Measurements from ENCODE around the gene SH3TC1. TPM values are rescaled to one million over a fixed set of nuclear protein-coding genes. Genes with fewer than 3 reads are reported as not detected.

Gene SH3TC1
- total RNA-seq, 4 donors from 2014 or later = 15.0 to 78.6 (median 41.4) TPM

DNA sequence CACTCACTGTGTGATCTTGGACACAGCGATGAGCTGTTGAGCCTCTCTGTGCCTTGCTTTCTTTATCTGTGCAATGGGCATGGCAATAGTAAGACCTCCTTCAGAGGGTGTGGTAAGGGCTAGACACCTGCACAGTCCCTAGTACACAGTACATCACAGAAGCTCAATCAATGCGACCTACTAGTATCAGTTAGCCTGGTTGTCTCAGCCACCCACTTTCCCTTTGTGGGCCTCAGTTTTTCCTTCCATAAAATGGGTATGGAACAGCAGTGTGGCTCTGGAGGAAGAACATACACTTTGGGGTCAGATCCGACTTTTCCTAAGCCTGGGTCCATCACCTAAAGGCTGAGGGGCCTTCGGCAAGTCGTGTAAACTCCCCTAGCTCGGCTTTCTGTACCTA, 67.0 kb downstream of the SH3TC1 start:
- Histone ChIP-seq H3K27me3 (peaks cover 28% of the 10 kb centered on the region), H3K4me3 (no peak overlapping the region), H3K9me3 (no peaks in the 10 kb centered on the region), H3K36me3 (no peaks in the 10 kb centered on the region), H3K27ac (no peak overlapping the region), H3K4me1 (peaks cover 4 to 20% (median 10%) of the 10 kb centered on the region in 4 donors)
- TF ChIP-seq POLR2A (IDR thresholded peaks at IDR 0.05) (no peak), POLR2AphosphoS5 (IDR thresholded peaks at IDR 0.05) (no peak), EP300 (IDR thresholded peaks at IDR 0.05; ENCODE audit: low read depth) (no peak)
- intact Hi-C loops (cut with DNase I; ENCODE audit: low total_unique reads) = no loop called here
- no peak for DNase-seq
- in situ Hi-C loops (cut with MboI; ENCODE audit: low pct_ligation_motif_present in 1 of 4, low pct_unique_long_range_greater_than_20kb in 1 of 4, low sequenced_read_pairs in 3 of 4) = no loop called here
- WGBS, 2 donors (ENCODE audit: low coverage in 1 of 2) = 82% methylated on average over 6 of the region's 6 CpGs; no CpG with 5 or more reads in 1 of the 2 donors

DNA sequence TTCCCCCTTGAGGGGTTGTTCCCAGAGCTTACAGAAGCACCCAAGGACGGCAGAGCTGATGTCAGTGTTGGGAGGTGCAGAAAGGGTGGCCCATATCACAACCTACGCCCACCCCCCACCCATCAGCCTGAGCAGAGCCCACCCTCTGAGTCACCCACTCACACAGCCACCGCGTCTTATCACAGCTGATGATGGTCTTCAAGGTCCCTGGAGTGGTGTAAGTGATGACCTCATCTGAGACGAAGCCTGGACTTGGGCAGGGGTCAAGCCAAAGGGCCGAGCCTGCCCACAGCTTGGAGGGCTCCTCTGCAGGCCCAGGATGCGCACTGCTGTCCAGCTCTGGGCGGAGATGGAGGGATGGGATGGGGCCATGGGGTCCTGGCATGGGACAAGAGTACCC, 67.4 kb downstream of the SH3TC1 start:
- peaks cover 3 to 20% (median 10%) of the 10 kb centered on the region in 4 donors for H3K4me1 ChIP-seq
- peaks cover 28% of the 10 kb centered on the region for H3K27me3 ChIP-seq
- H3K36me3 ChIP-seq = no peaks in the 10 kb centered on the region
- TF ChIP-seq POLR2A (IDR thresholded peaks at IDR 0.05) = no peak
- H3K27ac ChIP-seq = no peak overlapping the region
- H3K4me3 ChIP-seq = no peak overlapping the region
- WGBS, 2 donors (ENCODE audit: low coverage in 1 of 2) = 78% methylated on average over 8 of the region's 8 CpGs; no CpG with 5 or more reads in 1 of the 2 donors
- intact Hi-C loops (cut with DNase I; ENCODE audit: low total_unique reads) = no loop called here
- in situ Hi-C loops (cut with MboI; ENCODE audit: low pct_ligation_motif_present in 1 of 4, low pct_unique_long_range_greater_than_20kb in 1 of 4, low sequenced_read_pairs in 3 of 4) = no loop called here
- DNase-seq = no peak
- no peaks in the 10 kb centered on the region for H3K9me3 ChIP-seq

DNA sequence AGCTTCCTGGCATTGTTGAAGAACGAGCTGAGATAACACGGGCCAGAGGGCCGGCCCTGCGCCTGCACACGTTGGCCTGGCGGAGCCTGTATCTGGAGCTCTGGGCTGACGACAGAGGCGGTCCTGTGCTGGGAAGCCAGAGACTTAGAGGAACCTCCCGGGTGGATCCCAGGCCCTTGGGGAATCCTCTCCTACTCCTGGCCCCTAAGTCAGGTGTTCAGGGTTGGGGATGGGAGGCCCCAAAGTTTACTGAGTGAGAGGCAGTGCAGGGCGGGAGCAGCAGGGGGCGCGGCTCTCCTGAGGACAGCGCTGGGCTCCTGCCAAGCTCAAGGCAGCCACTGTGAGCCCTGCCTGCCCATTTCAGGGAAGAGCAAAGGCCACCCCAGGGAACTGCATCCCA, 68.0 kb downstream of the SH3TC1 start:
- intact Hi-C loops (cut with DNase I; ENCODE audit: low total_unique reads) = no loop called here

DNA sequence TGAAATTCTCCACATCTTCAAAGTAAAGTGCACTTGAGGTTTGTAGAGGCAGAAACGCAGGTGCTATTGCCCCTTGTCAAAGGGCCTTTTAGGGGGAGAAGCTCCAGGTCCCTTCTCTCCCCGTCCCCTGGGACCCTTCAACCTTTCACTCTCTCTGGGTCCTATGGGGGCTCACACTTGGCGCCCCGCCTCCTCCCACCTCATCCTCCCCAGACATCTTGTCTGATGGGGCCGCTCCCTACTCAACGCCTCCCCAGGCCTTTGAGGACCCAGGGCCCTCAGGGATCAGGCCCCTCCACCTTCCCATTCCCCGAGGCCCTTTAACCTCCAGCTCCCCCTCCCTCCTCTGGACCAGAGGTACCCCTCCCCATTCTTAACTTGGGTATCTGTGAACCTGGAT, 69.1 kb downstream of the SH3TC1 start:
- Histone ChIP-seq H3K4me1 (peaks cover 3 to 23% (median 15%) of the 10 kb centered on the region in 4 donors), H3K36me3 (no peaks in the 10 kb centered on the region), H3K9me3 (no peaks in the 10 kb centered on the region), H3K27ac (no peak overlapping the region), H3K27me3 (peaks cover 28% of the 10 kb centered on the region), H3K4me3 (no peak overlapping the region)
- no peak for DNase-seq
- TF ChIP-seq POLR2AphosphoS5 (IDR thresholded peaks at IDR 0.05) (no peak), EP300 (IDR thresholded peaks at IDR 0.05; ENCODE audit: low read depth) (no peak), POLR2A (IDR thresholded peaks at IDR 0.05) (no peak)
- TF ChIP-seq, protein P1, sequence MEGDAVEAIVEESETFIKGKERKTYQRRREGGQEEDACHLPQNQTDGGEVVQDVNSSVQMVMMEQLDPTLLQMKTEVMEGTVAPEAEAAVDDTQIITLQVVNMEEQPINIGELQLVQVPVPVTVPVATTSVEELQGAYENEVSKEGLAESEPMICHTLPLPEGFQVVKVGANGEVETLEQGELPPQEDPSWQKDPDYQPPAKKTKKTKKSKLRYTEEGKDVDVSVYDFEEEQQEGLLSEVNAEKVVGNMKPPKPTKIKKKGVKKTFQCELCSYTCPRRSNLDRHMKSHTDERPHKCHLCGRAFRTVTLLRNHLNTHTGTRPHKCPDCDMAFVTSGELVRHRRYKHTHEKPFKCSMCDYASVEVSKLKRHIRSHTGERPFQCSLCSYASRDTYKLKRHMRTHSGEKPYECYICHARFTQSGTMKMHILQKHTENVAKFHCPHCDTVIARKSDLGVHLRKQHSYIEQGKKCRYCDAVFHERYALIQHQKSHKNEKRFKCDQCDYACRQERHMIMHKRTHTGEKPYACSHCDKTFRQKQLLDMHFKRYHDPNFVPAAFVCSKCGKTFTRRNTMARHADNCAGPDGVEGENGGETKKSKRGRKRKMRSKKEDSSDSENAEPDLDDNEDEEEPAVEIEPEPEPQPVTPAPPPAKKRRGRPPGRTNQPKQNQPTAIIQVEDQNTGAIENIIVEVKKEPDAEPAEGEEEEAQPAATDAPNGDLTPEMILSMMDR (IDR thresholded peaks at IDR 0.05) = no peak
- intact Hi-C loops (cut with DNase I; ENCODE audit: low total_unique reads) = no loop called here
- in situ Hi-C loops (cut with MboI; ENCODE audit: low pct_ligation_motif_present in 1 of 4, low pct_unique_long_range_greater_than_20kb in 1 of 4, low sequenced_read_pairs in 3 of 4) = no loop called here
- WGBS, 2 donors (ENCODE audit: low coverage in 1 of 2) = 89 to 93% methylated on average over 3 to 7 of the region's 7 CpGs

More for the DNA sequence above, 68.0 kb downstream of the SH3TC1 start:
- in situ Hi-C loops (cut with MboI; ENCODE audit: low pct_ligation_motif_present in 1 of 4, low pct_unique_long_range_greater_than_20kb in 1 of 4, low sequenced_read_pairs in 3 of 4) = no loop called here
- Histone ChIP-seq H3K4me1 (peaks cover 3 to 20% (median 10%) of the 10 kb centered on the region in 4 donors), H3K4me3 (no peak overlapping the region), H3K9me3 (no peaks in the 10 kb centered on the region), H3K27ac (peak overlapping the region in 1 of 4 donors; percentile 23), H3K36me3 (no peaks in the 10 kb centered on the region), H3K27me3 (peaks cover 28% of the 10 kb centered on the region)
- peak; percentile 67 for DNase-seq
- WGBS, 2 donors (ENCODE audit: low coverage in 1 of 2) = 32% methylated on average over 13 of the region's 13 CpGs; no CpG with 5 or more reads in 1 of the 2 donors
- TF ChIP-seq, protein P1 (IDR thresholded peaks at IDR 0.05) = peak; percentile 60 to 68 (median 64)
- no peak for TF ChIP-seq POLR2AphosphoS5 (IDR thresholded peaks at IDR 0.05)

DNA sequence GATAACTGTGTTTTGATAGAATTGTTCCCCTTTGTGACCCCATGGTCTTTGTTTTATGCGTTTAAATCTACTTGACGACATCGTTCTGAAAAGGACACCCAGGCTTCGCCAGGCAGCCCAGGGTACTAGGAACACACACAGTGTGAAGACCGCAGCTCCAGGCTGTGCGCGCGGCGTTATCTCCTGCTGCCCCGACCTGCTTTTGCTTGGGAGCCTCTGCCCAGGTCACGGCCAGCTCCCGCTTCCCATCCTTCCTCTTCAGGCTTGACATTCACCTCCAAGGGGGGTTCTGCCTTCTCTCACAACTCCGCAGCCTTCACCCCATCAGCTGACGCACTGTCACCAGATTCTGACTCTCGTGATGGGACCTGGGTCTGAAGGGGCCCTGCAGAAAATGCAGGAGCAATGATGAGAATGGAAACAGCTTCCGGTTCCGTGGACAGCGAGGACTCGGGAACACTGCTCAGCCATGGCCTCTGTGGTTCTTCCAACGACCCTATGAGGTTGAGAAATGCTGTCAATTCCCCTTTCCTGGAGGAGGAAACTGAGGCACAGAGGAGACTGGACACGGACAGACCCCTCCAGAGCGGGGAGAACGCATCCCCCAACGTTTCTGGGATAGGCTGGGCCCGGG, 69.9 kb downstream of the SH3TC1 start:
- H3K4me1 ChIP-seq = peaks cover 3 to 27% (median 16%) of the 10 kb centered on the region in 4 donors
- WGBS, 2 donors (ENCODE audit: low coverage in 1 of 2) = 78 to 80% methylated on average over 6 to 25 of the region's 25 CpGs
- H3K4me3 ChIP-seq = peak overlapping the region in 1 of 4 donors; percentile 47

More for the DNA sequence above, 69.9 kb downstream of the SH3TC1 start:
- H3K9me3 ChIP-seq = no peaks in the 10 kb centered on the region
- peaks cover 28% of the 10 kb centered on the region for H3K27me3 ChIP-seq
- intact Hi-C loops (cut with DNase I; ENCODE audit: low total_unique reads) (no loop called here), in situ Hi-C loops (cut with MboI; ENCODE audit: low pct_ligation_motif_present in 1 of 4, low pct_unique_long_range_greater_than_20kb in 1 of 4, low sequenced_read_pairs in 3 of 4) (no loop called here)
- no peak for DNase-seq
- H3K36me3 ChIP-seq = no peaks in the 10 kb centered on the region
- peak overlapping the region; percentile 58 to 83 (median 73) for H3K27ac ChIP-seq
- TF ChIP-seq POLR2AphosphoS5 (IDR thresholded peaks at IDR 0.05) = no peak
- TF ChIP-seq, protein P1 (IDR thresholded peaks at IDR 0.05) = no peak
- no peak for TF ChIP-seq POLR2A (IDR thresholded peaks at IDR 0.05)
- TF ChIP-seq EP300 (IDR thresholded peaks at IDR 0.05; ENCODE audit: low read depth) = no peak

Data from transverse colon (tissue), 4 donors.